Large intestine (tissue), 3 donors: ENCODE measurements around the gene SHLD2. TPM values are rescaled to one million over a fixed set of nuclear protein-coding genes. Genes with fewer than 3 reads are reported as not detected.
"Not testable (repeated sequence)": the region's sequence is repeated elsewhere in the genome, so short reads cannot be mapped to it uniquely, and the experiment has no call there.

Experiments
- DNase-seq, 2 donors: peaks; one replicate each; pipeline versions ENCODE4 v3.0.0 to v3.0.0-alpha.2; 2013
- H3K27ac ChIP-seq: one replicate; pipeline ENCODE4 v1.5.1; 2013; ENCODE audit warnings: low read length
- H3K27me3 ChIP-seq: 2 replicates; pipeline ENCODE4 v1.6.1; 2013; ENCODE audit warnings: low read length; ENCODE audit not compliant: control insufficient read depth, insufficient read depth
- H3K36me3 ChIP-seq: 2 replicates; pipeline ENCODE4 v1.6.1; 2013; ENCODE audit warnings: low read length; ENCODE audit not compliant: control insufficient read depth, insufficient read depth
- H3K4me1 ChIP-seq: one replicate; pipeline ENCODE4 v1.6.1; 2013; ENCODE audit warnings: low read length; ENCODE audit not compliant: control insufficient read depth, insufficient read depth
- H3K4me3 ChIP-seq: one replicate; pipeline ENCODE4 v1.5.1; 2013; ENCODE audit warnings: low read length
- H3K9me3 ChIP-seq: one replicate; pipeline ENCODE4 v1.6.1; 2013; ENCODE audit warnings: mild to moderate bottlenecking, low read depth, low read length, moderate library complexity; ENCODE audit not compliant: control insufficient read depth
- WGBS: methylation state at CpG from one replicate; pipeline ENCODE4 v1.1.5; 2013; ENCODE audit warnings: low lambda C conversion rate; ENCODE audit not compliant: insufficient coverage; 5-methylcytosine and 5-hydroxymethylcytosine counted together
- polyA plus RNA-seq: library from polyadenylated mRNA; unstranded; fragments of 120-200 nt; gene quantifications from one replicate; pipeline ENCODE4 v1.2.1, GENCODE V29; 2013

Gene SHLD2
- polyA plus RNA-seq, 1 donor = 35.9 TPM

- WGBS = 37% methylated on average over 2 of the region's 5 CpGs
- not testable (repeated sequence) for H3K27me3 ChIP-seq, H3K4me3 ChIP-seq, H3K4me1 ChIP-seq, DNase-seq, H3K27ac ChIP-seq
- H3K36me3 ChIP-seq = peaks cover 12% of the 10 kb centered on the region
- H3K9me3 ChIP-seq = peaks cover 17% of the 10 kb centered on the region
Observed at GRCh38 chr10:87083576-87084290, 11.3 kb upstream of the SHLD2 start.

GRCh38 chr10:87084291-87084782 lies 10.7 kb upstream of the SHLD2 start:
- not testable (repeated sequence) for H3K27ac ChIP-seq, H3K4me3 ChIP-seq, DNase-seq, H3K4me1 ChIP-seq, H3K27me3 ChIP-seq
- Histone ChIP-seq H3K9me3 (peaks cover 14% of the 10 kb centered on the region), H3K36me3 (peaks cover 15% of the 10 kb centered on the region)

GRCh38 chr10:87085537-87085936 lies 9.5 kb upstream of the SHLD2 start:
- H3K27ac ChIP-seq = no peak overlapping the region
- H3K36me3 ChIP-seq = peaks cover 15% of the 10 kb centered on the region
- DNase-seq = no peak
- WGBS = 100% methylated on average over 1 of the region's 1 CpG
- H3K4me1 ChIP-seq = no peaks in the 10 kb centered on the region
- H3K27me3 ChIP-seq = no peaks in the 10 kb centered on the region
- H3K4me3 ChIP-seq = no peak overlapping the region
- peaks cover 6% of the 10 kb centered on the region for H3K9me3 ChIP-seq

GRCh38 chr10:87089746-87090145 lies 5.3 kb upstream of the SHLD2 start:
- H3K4me3 ChIP-seq = no peak overlapping the region
- 100% methylated on average over 1 of the region's 4 CpGs for WGBS
- no peak overlapping the region for H3K27ac ChIP-seq
- peaks cover 15% of the 10 kb centered on the region for H3K36me3 ChIP-seq
- H3K4me1 ChIP-seq = peaks cover 8% of the 10 kb centered on the region
- no peak for DNase-seq
- H3K27me3 ChIP-seq = no peaks in the 10 kb centered on the region
- H3K9me3 ChIP-seq = no peaks in the 10 kb centered on the region

GRCh38 chr10:87090779-87091178 lies 4.2 kb upstream of the SHLD2 start:
- no peak overlapping the region for H3K4me3 ChIP-seq
- no peak for DNase-seq
- peaks cover 15% of the 10 kb centered on the region for H3K36me3 ChIP-seq
- H3K27me3 ChIP-seq = no peaks in the 10 kb centered on the region
- 100% methylated on average over 2 of the region's 4 CpGs for WGBS
- H3K4me1 ChIP-seq = peaks cover 8% of the 10 kb centered on the region
- no peaks in the 10 kb centered on the region for H3K9me3 ChIP-seq
- no peak overlapping the region for H3K27ac ChIP-seq

GRCh38 chr10:87092376-87092860 lies 2.6 kb upstream of the SHLD2 start:
- DNase-seq = no peak
- Histone ChIP-seq H3K36me3 (peaks cover 11% of the 10 kb centered on the region), H3K9me3 (no peaks in the 10 kb centered on the region), H3K4me3 (peak overlapping the region; percentile 79), H3K4me1 (peaks cover 8% of the 10 kb centered on the region), H3K27me3 (no peaks in the 10 kb centered on the region), H3K27ac (peak overlapping the region; percentile 22)
- 0% methylated on average over 2 of the region's 7 CpGs for WGBS

GRCh38 chr10:87092861-87093631 lies 2.0 kb upstream of the SHLD2 start:
- peak overlapping the region; percentile 79 for H3K4me3 ChIP-seq
- H3K27me3 ChIP-seq = no peaks in the 10 kb centered on the region
- peaks cover 6% of the 10 kb centered on the region for H3K36me3 ChIP-seq
- WGBS = 0% methylated on average over 3 of the region's 9 CpGs
- H3K4me1 ChIP-seq = peaks cover 8% of the 10 kb centered on the region
- no peaks in the 10 kb centered on the region for H3K9me3 ChIP-seq
- peak in 1 of 2 donors; percentile 70 for DNase-seq
- peak overlapping the region; percentile 22 for H3K27ac ChIP-seq

- WGBS = 0% methylated on average over 4 of the region's 39 CpGs
- H3K4me1 ChIP-seq = peaks cover 8% of the 10 kb centered on the region
- H3K27me3 ChIP-seq = no peaks in the 10 kb centered on the region
- H3K27ac ChIP-seq = peak overlapping the region; percentile 80
- peak; percentile 41 to 72 for DNase-seq
- peak overlapping the region; percentile 79 for H3K4me3 ChIP-seq
- no peaks in the 10 kb centered on the region for H3K9me3 ChIP-seq
- H3K36me3 ChIP-seq = peaks cover 8% of the 10 kb centered on the region
Observed at GRCh38 chr10:87093632-87094372, 1.2 kb upstream of the SHLD2 start.

- WGBS = no CpG with 5 or more reads among the region's 60 CpGs
- Histone ChIP-seq H3K36me3 (peaks cover 6% of the 10 kb centered on the region), H3K9me3 (no peaks in the 10 kb centered on the region), H3K4me3 (peak overlapping the region; percentile 76), H3K27ac (peak overlapping the region; percentile 90), H3K27me3 (no peaks in the 10 kb centered on the region), H3K4me1 (peaks cover 8% of the 10 kb centered on the region)
- DNase-seq = peak; percentile 73 to 90
Observed at GRCh38 chr10:87095236-87095945, 385 bp downstream of the SHLD2 start.
